Measurements from ENCODE around the gene PCBP3.
"Not testable (repeated sequence)": the region's sequence is repeated elsewhere in the genome, so short reads cannot be mapped to it uniquely, and the experiment has no call there.

PCBP3 gene

DNA sequence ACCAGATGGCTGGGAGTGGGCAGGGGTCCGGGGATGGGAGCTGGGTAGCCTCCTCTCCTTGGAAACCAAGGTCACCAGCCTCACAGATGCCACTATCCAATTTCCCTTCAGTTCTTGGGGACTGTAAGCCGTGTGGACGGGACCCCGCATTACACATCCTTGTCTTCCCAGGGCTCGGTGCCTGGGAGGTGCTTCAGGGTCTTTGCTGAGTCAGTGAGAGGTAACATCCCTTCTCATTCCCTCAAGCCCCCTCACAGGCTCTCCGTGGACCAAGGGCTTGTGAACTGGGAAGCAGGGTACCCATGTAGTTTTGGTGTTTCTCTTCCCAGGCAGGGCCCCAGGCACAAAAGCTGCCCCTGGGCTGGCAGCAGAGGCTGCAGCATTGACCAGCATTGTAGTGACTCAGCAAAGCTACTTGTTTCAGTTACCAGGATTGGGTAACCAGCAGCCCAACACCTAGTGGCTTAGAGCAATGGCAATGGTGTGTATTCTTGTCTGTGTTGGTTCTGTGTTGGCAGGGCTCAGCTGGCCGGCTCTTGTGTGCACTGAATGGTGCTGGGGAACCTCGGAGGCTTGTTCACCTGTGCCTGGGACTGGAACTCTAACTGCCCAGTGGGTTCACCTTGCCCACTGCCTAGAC lies 24.6 kb upstream of the PCBP3 start:
- no peak overlapping the region for H3K27ac ChIP-seq
- TF ChIP-seq ZFX (IDR thresholded peaks at IDR 0.05; ENCODE audit: borderline replicate concordance) = no peak
- TF ChIP-seq, protein P1, sequence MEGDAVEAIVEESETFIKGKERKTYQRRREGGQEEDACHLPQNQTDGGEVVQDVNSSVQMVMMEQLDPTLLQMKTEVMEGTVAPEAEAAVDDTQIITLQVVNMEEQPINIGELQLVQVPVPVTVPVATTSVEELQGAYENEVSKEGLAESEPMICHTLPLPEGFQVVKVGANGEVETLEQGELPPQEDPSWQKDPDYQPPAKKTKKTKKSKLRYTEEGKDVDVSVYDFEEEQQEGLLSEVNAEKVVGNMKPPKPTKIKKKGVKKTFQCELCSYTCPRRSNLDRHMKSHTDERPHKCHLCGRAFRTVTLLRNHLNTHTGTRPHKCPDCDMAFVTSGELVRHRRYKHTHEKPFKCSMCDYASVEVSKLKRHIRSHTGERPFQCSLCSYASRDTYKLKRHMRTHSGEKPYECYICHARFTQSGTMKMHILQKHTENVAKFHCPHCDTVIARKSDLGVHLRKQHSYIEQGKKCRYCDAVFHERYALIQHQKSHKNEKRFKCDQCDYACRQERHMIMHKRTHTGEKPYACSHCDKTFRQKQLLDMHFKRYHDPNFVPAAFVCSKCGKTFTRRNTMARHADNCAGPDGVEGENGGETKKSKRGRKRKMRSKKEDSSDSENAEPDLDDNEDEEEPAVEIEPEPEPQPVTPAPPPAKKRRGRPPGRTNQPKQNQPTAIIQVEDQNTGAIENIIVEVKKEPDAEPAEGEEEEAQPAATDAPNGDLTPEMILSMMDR (IDR thresholded peaks at IDR 0.05) = no peak

DNA sequence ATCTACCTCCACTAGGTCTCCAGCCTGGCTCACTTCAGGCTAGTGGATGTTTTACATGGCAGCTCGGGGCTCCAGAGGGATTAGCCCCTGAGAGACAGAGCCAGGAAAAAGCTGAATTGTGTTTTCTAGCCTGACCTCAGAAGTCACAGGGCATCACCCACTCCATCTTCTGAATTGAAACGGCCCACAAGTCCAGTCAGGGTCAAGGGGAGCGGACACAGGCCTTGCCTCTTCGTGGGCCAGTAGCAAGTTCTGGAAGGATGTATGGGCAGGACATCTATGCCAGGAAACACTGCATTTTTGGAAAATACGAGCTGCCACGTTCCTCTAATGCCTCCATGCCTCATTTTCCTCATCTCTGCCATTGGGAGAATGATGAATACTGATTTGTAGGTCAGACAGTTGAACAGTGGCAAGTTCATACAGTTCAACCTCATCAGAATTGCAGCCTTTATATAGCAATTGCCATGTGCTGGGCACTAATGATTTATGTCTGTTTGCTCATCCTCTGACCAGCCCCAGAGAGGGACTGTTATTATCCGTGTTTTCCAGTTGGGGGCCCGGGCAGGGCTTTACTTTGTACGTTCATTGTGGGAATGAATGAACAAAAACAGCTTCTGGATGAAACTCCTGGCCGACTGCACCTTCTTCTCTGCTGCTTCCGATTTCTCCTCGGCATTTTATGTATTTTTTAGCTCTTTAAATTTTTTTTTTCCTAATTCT lies 23.2 kb upstream of the PCBP3 start:
- no peak for TF ChIP-seq ZFX (IDR thresholded peaks at IDR 0.05; ENCODE audit: borderline replicate concordance)
- TF ChIP-seq, protein P1 (IDR thresholded peaks at IDR 0.05) = no peak
- H3K27ac ChIP-seq = no peak overlapping the region

DNA sequence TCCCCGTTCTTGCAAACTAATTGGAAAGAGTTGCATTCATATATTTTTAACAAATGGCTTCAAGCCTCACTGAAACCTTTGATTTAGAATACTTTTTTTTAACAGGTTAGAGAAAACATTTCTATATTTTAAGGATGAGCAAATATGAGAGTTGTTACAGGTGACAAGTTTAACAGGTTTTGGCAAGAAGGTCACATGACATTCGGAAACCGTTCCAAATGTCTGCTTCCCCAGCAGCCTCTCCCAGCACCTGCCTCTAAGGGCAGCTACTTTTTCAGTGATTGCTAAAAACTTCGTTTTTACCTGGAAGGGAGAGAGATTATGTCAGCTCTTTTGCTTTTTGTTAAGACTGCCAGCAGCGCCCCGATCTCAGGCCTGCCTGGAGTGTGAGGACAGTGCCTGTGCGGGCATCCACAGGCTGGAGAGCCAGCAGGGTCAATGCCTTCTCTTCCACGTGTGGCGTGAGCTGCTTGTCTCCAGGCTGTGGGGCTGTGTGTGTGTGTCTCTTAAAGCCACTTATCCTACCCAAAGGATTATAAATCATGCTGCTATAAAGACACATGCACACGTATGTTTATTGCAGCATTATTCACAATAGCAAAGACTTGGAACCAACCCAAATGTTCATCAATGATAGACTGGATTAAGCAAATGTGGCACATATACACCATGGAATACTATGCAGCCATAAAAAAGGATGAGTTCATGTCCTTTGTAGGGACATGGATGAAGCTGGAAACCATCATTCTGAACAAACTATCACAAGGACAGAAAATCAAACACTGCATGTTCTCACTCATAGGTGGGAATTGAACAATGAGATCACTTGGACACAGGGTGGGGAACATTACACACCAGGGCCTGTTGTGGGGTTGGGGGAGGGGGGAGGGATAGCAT lies 21.8 kb upstream of the PCBP3 start:
- H3K27ac ChIP-seq = not testable (repeated sequence)

DNA sequence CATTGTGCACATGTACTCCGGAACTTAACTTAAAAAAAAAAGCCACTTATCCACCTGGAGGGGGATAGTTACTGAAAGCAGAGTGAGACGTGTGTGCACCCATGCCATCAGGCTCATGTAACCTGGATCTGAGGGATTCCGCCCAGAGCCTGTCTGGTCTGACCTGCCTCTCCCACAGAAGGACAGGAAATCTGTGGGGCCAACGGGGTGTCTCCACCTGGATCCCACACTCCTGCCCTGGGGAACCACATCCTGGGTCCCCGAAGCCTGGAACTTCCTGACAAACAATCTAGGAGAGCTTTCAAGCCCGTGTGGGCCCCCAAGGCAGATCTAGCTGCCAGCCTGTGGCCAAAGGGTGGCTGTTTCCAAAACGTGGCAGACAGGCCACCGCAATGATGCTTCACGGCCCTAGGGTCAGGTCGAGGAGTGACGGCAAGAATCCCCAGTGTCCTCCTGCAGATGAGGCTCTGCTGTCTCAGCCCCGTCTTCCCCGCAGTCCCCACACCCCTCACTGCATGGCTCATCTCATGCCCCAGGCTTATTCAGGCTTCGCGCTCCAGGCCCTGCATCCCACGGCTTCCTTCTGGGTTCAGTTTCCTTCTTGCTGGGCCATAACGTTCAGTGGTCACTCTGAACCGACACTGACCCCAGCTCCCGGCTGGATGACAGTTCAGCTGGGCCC lies 21.0 kb upstream of the PCBP3 start:
- TF ChIP-seq, protein P1 (IDR thresholded peaks at IDR 0.05) = no peak
- no peak for TF ChIP-seq ZFX (IDR thresholded peaks at IDR 0.05; ENCODE audit: borderline replicate concordance)
- no peak overlapping the region for H3K27ac ChIP-seq

DNA sequence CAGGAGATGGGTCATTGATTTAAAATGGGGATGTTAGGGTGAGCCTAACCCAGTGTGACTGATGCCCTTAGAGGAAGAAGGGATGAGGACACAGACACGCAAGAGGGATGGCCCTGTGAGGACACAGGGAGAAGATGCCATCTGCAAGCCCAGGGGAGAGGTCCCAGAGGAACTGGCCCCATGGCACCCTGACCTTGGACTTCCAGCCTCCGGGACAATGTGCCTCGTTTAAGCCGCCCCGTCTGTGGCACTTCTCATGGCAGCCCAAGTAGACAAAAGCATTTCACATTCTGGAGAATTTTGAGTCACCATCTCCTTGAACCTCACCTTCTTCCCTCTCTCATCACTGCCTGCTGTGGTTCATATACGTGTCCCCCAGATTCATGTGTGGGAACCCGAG lies 20.1 kb upstream of the PCBP3 start:
- TF ChIP-seq, protein P1 (IDR thresholded peaks at IDR 0.05) = no peak
- no peak for TF ChIP-seq ZFX (IDR thresholded peaks at IDR 0.05; ENCODE audit: borderline replicate concordance)
- no peak overlapping the region for H3K27ac ChIP-seq

DNA sequence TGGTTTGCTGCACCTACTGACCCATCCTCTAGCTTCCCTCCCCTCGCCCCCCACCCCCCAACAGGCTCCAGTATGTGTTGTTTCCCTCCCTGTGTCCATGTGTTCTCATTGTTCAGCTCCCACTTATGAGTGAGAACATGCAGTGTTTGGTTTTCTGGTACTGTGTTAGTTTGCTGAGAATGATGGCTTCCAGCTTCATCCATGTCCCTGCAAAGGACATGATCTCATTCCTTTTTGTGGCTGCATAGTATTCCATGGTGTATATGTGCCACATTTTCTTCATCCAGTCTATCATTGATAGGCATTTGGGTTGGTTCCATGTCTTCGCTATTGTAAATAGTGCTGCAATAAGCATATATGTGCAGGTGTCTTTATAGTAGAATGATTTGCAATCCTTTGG lies 17.4 kb upstream of the PCBP3 start:
- not testable (repeated sequence) for H3K27ac ChIP-seq

DNA sequence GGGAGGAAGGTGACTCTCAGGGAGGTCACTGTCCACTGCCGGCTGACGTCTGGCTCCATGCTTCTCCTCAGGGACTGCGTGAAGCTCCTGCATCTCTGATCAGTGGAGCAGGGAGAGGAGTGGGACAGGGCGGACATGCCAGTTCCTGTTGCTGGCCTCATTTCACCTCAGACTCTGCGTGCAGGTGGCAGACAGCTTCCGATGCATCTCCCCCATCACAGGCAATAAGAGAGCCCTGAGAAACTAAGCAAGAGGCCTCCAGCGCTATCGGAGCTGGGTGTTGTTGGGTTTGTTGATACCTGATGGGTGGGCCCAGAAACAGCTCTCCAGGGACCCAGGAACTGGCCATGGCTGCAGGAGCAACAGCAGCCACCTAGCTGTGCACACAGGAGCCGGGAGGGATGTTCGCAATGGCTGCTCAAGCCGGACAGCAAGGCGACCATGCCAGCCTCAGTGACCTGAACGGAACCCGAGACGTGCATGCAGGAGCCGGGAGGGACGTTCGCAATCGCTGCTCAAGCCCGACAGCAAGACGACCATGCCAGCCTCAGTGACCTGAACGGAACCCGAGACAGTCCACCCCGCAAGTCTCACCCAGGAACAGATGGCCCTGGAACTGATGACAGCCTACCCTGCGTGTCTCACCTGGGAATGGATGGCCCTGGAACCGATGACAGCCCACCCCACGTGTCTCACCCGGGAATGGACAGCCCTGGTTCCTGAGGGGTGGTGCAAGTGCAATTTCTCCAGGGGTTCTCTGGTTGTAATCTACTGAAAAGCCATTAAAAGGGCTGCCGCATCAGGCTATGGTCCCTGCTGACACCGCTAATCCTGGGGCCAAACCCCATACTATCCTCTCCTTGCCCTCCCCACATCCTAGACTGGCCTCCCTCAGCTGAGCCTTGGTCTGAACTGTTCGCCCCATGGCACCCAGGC lies 14.2 kb upstream of the PCBP3 start:
- TF ChIP-seq, protein P1 (IDR thresholded peaks at IDR 0.05) = no peak
- TF ChIP-seq ZFX (IDR thresholded peaks at IDR 0.05; ENCODE audit: borderline replicate concordance) = no peak
- H3K27ac ChIP-seq = no peak overlapping the region

Data from 22Rv1 (cell line).